Prostate gland (tissue), 2 donors: ENCODE data around the gene RTN1. TPM values are rescaled to one million over a fixed set of nuclear protein-coding genes. Genes with fewer than 3 reads are reported as not detected.

Experiments used
- DNase-seq: peaks from one replicate; pipeline ENCODE4 v3.0.0-alpha.2; 2019; ENCODE audit warnings: low spot score
- H3K27ac ChIP-seq, 2 donors: fragments of 200-600 bp; sonication (generic); 2 replicates each; pipeline ENCODE4 v1.5.1; 2017 to 2019
- H3K27me3 ChIP-seq: fragments of 200-600 bp; sonication (generic); replicated peaks from 2 replicates; pipeline ENCODE4 v1.5.1; 2019; ENCODE audit not compliant: insufficient read depth
- H3K36me3 ChIP-seq, 2 donors: fragments of 200-600 bp; sonication (generic); 1 replicate in 1 of 2; 2 replicates in 1 of 2; pipeline versions ENCODE4 v1.5.1 to v1.8.1; 2017 to 2019
- H3K4me1 ChIP-seq: fragments of 200-600 bp; sonication (generic); replicated peaks from 2 replicates; pipeline ENCODE4 v1.5.1; 2019
- H3K4me3 ChIP-seq, 2 donors: fragments of 200-600 bp; sonication (generic); 2 replicates each; pipeline ENCODE4 v1.5.1; 2017 to 2019
- H3K9me3 ChIP-seq: fragments of 200-600 bp; sonication (generic); 2 replicates; pipeline ENCODE4 v1.5.1; 2017
- POLR2A ChIP-seq: fragments of 450-650 bp; IDR thresholded peaks from one replicate; pipeline ENCODE4 v1.6.1; 2016; ENCODE audit warnings: antibody characterized with exemption, mild to moderate bottlenecking
- POLR2AphosphoS5 ChIP-seq: sonication (generic); formaldehyde crosslinking; IDR thresholded peaks from one replicate; pipeline ENCODE4 v1.6.1; 2017; ENCODE audit warnings: antibody characterized with exemption
- WGBS: methylation state at CpG from one replicate; pipeline ENCODE4 v1.1.5; 2018; 5-methylcytosine and 5-hydroxymethylcytosine counted together
- intact Hi-C: fragments of 100-400 bp; cut with DNase I; formaldehyde crosslinking; loops from one replicate; pipeline ENCODE4 v1.14.2; 2022
- total RNA-seq, 2 donors: library from RNA; depleted of rRNA; stranded (reverse); fragments of >200 nt; gene quantifications; one replicate each; pipeline ENCODE4 v1.1.0, GENCODE V29; 2016
- TF ChIP-seq, protein P1 (sequence below), 4 experiments: fragments of 200-600 bp in 2 of 4; fragments of 450-650 bp in 2 of 4; sonication (generic) in 2 of 4; IDR thresholded peaks; 1 replicate in 3 of 4; 2 replicates in 1 of 4; pipeline ENCODE4 v1.5.1; 2016 to 2019; ENCODE audit warnings: antibody characterized with exemption in 4 of 4, mild to moderate bottlenecking in 2 of 4, moderate library complexity in 2 of 4

Gene RTN1
- total RNA-seq, 2 donors from 2014 or later, result 21.6 to 121 TPM

DNA sequence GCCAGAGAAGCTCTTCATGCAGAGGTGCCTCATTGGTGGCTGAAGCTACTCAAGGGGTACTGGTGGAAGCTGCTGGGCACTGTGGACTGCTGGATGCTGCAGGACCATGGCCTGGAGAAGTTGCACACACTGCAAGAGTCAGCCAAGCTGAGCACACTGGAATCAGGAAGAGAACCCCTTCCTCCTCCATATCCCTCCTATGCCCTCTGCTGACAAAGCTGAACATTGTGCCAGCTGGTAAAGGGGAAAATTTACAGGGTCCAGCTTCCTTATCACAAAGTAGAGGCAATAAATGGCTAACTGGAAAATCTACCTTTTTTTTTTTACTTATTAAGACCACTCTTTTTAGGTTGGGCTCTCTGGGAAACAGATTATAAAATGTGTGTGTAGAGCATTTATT lies 300.5 kb downstream of the RTN1 start:
- Histone ChIP-seq H3K9me3 (no peaks in the 10 kb centered on the region), H3K27ac (no peak overlapping the region), H3K27me3 (no peaks in the 10 kb centered on the region), H3K36me3 (no peaks in the 10 kb centered on the region), H3K4me3 (no peak overlapping the region), H3K4me1 (no peaks in the 10 kb centered on the region)
- DNase-seq, result no peak
- intact Hi-C loops, result loop anchor here (10.0 kb wide), 1 partner anchor 445 kb away; no protein-coding TSS in a partner anchor
- TF ChIP-seq POLR2A, result no peak
- no peak for TF ChIP-seq POLR2AphosphoS5
- TF ChIP-seq, protein P1, sequence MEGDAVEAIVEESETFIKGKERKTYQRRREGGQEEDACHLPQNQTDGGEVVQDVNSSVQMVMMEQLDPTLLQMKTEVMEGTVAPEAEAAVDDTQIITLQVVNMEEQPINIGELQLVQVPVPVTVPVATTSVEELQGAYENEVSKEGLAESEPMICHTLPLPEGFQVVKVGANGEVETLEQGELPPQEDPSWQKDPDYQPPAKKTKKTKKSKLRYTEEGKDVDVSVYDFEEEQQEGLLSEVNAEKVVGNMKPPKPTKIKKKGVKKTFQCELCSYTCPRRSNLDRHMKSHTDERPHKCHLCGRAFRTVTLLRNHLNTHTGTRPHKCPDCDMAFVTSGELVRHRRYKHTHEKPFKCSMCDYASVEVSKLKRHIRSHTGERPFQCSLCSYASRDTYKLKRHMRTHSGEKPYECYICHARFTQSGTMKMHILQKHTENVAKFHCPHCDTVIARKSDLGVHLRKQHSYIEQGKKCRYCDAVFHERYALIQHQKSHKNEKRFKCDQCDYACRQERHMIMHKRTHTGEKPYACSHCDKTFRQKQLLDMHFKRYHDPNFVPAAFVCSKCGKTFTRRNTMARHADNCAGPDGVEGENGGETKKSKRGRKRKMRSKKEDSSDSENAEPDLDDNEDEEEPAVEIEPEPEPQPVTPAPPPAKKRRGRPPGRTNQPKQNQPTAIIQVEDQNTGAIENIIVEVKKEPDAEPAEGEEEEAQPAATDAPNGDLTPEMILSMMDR (IDR thresholded peaks at IDR 0.05), result no peak

GRCh38 chr14:59566725-59567124 lies 303.9 kb downstream of the RTN1 start:
- Histone ChIP-seq H3K27ac (no peak overlapping the region), H3K36me3 (no peaks in the 10 kb centered on the region), H3K4me1 (no peaks in the 10 kb centered on the region), H3K4me3 (no peak overlapping the region), H3K9me3 (no peaks in the 10 kb centered on the region), H3K27me3 (no peaks in the 10 kb centered on the region)
- TF ChIP-seq POLR2AphosphoS5 (no peak), POLR2A (no peak)
- TF ChIP-seq, protein P1 (IDR thresholded peaks at IDR 0.05), result no peak
- 63% methylated on average over 3 of the region's 3 CpGs for WGBS
- intact Hi-C loops, result no loop called here
- DNase-seq, result no peak

- DNase-seq, result no peak
- TF ChIP-seq POLR2A, result no peak
- TF ChIP-seq, protein P1 (IDR thresholded peaks at IDR 0.05), result no peak
- TF ChIP-seq POLR2AphosphoS5, result no peak
- WGBS, result 72% methylated on average over 1 of the region's 1 CpG
- Histone ChIP-seq H3K4me3 (no peak overlapping the region), H3K36me3 (no peaks in the 10 kb centered on the region), H3K9me3 (no peaks in the 10 kb centered on the region), H3K27ac (no peak overlapping the region), H3K27me3 (no peaks in the 10 kb centered on the region), H3K4me1 (no peaks in the 10 kb centered on the region)
- intact Hi-C loops, result no loop called here
These were observed 304.3 kb downstream of the RTN1 start for GRCh38 chr14:59566296-59566695.

DNA sequence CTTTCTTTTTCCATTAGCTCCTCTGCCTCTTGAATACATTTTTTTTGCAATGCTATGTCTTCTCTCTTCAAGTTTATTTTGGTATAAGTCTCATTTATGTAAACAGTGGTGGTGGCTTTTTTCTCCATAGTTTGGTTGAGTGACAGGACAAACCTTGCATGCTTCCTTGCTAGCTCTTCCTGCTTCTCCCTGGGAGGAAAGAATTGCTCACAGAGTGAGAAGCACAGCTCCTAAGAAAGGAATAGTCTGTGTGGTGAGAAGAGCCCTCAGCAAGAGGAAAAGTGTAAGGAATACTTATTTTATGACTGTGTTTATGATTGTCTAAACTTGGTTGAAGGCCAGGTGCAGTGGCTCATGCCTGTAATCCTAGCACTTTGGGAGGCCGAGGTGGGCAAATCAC lies 305.5 kb downstream of the RTN1 start:
- no peaks in the 10 kb centered on the region for H3K4me1 ChIP-seq
- no peaks in the 10 kb centered on the region for H3K27me3 ChIP-seq
- no peak overlapping the region for H3K27ac ChIP-seq
- TF ChIP-seq POLR2A (no peak), POLR2AphosphoS5 (no peak)
- TF ChIP-seq, protein P1 (IDR thresholded peaks at IDR 0.05), result no peak
- H3K4me3 ChIP-seq, result no peak overlapping the region
- no peaks in the 10 kb centered on the region for H3K36me3 ChIP-seq
- 84% methylated on average over 1 of the region's 1 CpG for WGBS
- no peak for DNase-seq
- intact Hi-C loops, result no loop called here
- H3K9me3 ChIP-seq, result no peaks in the 10 kb centered on the region

- DNase-seq, result no peak
- Histone ChIP-seq H3K4me3 (no peak overlapping the region), H3K36me3 (no peaks in the 10 kb centered on the region), H3K27me3 (no peaks in the 10 kb centered on the region), H3K27ac (no peak overlapping the region), H3K4me1 (no peaks in the 10 kb centered on the region), H3K9me3 (no peaks in the 10 kb centered on the region)
- WGBS, result 37% methylated on average over 2 of the region's 2 CpGs
- TF ChIP-seq POLR2AphosphoS5 (no peak), POLR2A (no peak)
- TF ChIP-seq, protein P1 (IDR thresholded peaks at IDR 0.05), result no peak
- intact Hi-C loops, result no loop called here
These were observed 306.2 kb downstream of the RTN1 start for GRCh38 chr14:59564366-59564765.
